DND-41 (cell line): Measurements from ENCODE around the gene ZNF653.

Experiments used
- EZH2 ChIP-seq: IDR thresholded peaks from 3 replicates; pipeline ENCODE4 v1.6.1; 2012; ENCODE audit warnings: borderline replicate concordance, low read depth, mild to moderate bottlenecking, moderate library complexity, low read length, inconsistent platforms; ENCODE audit not compliant: severe bottlenecking
- TF ChIP-seq, protein P1 (sequence below): IDR thresholded peaks from 2 replicates; pipeline ENCODE4 v1.5.1; 2012; ENCODE audit warnings: borderline replicate concordance, low read length, moderate library complexity, mild to moderate bottlenecking; ENCODE audit not compliant: poor library complexity, severe bottlenecking; ENCODE audit errors: extremely low read depth

DNA sequence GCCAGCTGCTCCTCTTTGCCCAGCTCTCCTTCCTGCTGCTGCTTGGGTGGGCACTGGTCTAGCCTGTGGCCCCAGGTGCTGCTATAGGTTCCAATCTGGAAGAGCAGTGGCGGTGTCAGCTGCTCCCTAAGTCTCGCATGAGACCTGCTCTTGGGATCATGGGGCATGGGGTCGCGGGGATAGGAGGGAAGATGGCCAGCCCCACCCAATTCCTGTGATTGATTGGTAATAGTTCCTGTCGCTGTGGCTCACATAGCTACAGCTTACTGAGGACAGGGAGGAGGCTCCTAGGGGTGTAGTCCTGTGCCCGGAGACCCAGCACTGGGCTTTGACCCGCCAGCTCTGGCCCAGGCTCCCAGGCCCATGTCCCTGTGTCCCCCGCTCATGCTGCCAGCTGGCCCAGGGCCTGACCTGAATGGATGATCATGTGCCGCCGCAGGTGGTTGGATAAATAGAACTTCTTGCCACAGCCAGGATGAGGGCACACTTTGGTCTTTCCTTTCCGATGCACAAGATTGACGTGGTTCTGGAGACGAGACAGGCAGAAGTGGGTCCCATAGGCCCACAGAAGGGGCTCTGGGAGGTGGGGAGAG is 20.3 kb downstream of the ZNF653 start:
- TF ChIP-seq, protein P1, sequence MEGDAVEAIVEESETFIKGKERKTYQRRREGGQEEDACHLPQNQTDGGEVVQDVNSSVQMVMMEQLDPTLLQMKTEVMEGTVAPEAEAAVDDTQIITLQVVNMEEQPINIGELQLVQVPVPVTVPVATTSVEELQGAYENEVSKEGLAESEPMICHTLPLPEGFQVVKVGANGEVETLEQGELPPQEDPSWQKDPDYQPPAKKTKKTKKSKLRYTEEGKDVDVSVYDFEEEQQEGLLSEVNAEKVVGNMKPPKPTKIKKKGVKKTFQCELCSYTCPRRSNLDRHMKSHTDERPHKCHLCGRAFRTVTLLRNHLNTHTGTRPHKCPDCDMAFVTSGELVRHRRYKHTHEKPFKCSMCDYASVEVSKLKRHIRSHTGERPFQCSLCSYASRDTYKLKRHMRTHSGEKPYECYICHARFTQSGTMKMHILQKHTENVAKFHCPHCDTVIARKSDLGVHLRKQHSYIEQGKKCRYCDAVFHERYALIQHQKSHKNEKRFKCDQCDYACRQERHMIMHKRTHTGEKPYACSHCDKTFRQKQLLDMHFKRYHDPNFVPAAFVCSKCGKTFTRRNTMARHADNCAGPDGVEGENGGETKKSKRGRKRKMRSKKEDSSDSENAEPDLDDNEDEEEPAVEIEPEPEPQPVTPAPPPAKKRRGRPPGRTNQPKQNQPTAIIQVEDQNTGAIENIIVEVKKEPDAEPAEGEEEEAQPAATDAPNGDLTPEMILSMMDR, result no peak
- TF ChIP-seq EZH2, result no peak
